ENCODE measurements around the gene ACAA1. TPM values are rescaled to one million over a fixed set of nuclear protein-coding genes. Genes with fewer than 3 reads are reported as not detected.

The ACAA1 gene
- total RNA-seq = 34.8 TPM

- Histone ChIP-seq H3K4me3 (ENCODE audit: low read length) (peak within 1 kb of the TSS; percentile 84), H3K27me3 (ENCODE audit: insufficient read depth, low read length) (no peaks in the 10 kb centered on the region), H3K9me3 (ENCODE audit: low read depth, low read length) (no peaks in the 10 kb centered on the region), H3K4me1 (ENCODE audit: insufficient read depth, low read length) (peaks cover 65% of the 10 kb centered on the region)
Measured at GRCh38 chr3:38136777-38137614, at the start of gene ACAA1. TSS of gene ACAA1 (minus strand) at chr3:38137127. CDS start at chr3:38137035, 92 bp downstream.

GRCh38 chr3:38177181-38177580 is 40.3 kb upstream of the ACAA1 start:
- no peaks in the 10 kb centered on the region for H3K27me3 ChIP-seq (ENCODE audit: insufficient read depth, low read length)
- H3K4me1 ChIP-seq (ENCODE audit: insufficient read depth, low read length) = peaks cover 13% of the 10 kb centered on the region
- no peaks in the 10 kb centered on the region for H3K9me3 ChIP-seq (ENCODE audit: low read depth, low read length)
- no peak overlapping the region for H3K4me3 ChIP-seq (ENCODE audit: low read length)

- no peak overlapping the region for H3K4me3 ChIP-seq (ENCODE audit: low read length)
- no peaks in the 10 kb centered on the region for H3K27me3 ChIP-seq (ENCODE audit: insufficient read depth, low read length)
- H3K9me3 ChIP-seq (ENCODE audit: low read depth, low read length) = no peaks in the 10 kb centered on the region
- H3K4me1 ChIP-seq (ENCODE audit: insufficient read depth, low read length) = peaks cover 22% of the 10 kb centered on the region
Measured at GRCh38 chr3:38173834-38174418, 37.0 kb upstream of the ACAA1 start.

- Histone ChIP-seq H3K27me3 (ENCODE audit: insufficient read depth, low read length) (no peaks in the 10 kb centered on the region), H3K4me1 (ENCODE audit: insufficient read depth, low read length) (peaks cover 38% of the 10 kb centered on the region), H3K9me3 (ENCODE audit: low read depth, low read length) (no peaks in the 10 kb centered on the region), H3K4me3 (ENCODE audit: low read length) (no peak overlapping the region)
Measured at GRCh38 chr3:38171622-38172021, 34.7 kb upstream of the ACAA1 start.

- Histone ChIP-seq H3K4me1 (ENCODE audit: insufficient read depth, low read length) (peaks cover 45% of the 10 kb centered on the region), H3K9me3 (ENCODE audit: low read depth, low read length) (no peaks in the 10 kb centered on the region)
Measured at GRCh38 chr3:38170722-38171121, 33.8 kb upstream of the ACAA1 start.

GRCh38 chr3:38169027-38169317 is 32.0 kb upstream of the ACAA1 start:
- peaks cover 49% of the 10 kb centered on the region for H3K4me1 ChIP-seq (ENCODE audit: insufficient read depth, low read length)
- H3K4me3 ChIP-seq (ENCODE audit: low read length) = no peak overlapping the region

More at GRCh38 chr3:38170722-38171121, 33.8 kb upstream of the ACAA1 start:
- Histone ChIP-seq H3K27me3 (ENCODE audit: insufficient read depth, low read length) (no peaks in the 10 kb centered on the region), H3K4me3 (ENCODE audit: low read length) (no peak overlapping the region)

GRCh38 chr3:38168151-38169026 is 31.5 kb upstream of the ACAA1 start:
- no peak overlapping the region for H3K4me3 ChIP-seq (ENCODE audit: low read length)

More at GRCh38 chr3:38169027-38169317, 32.0 kb upstream of the ACAA1 start:
- no peaks in the 10 kb centered on the region for H3K9me3 ChIP-seq (ENCODE audit: low read depth, low read length)
- no peaks in the 10 kb centered on the region for H3K27me3 ChIP-seq (ENCODE audit: insufficient read depth, low read length)

GRCh38 chr3:38167591-38167990 is 30.7 kb upstream of the ACAA1 start:
- Histone ChIP-seq H3K4me3 (ENCODE audit: low read length) (no peak overlapping the region), H3K4me1 (ENCODE audit: insufficient read depth, low read length) (peaks cover 42% of the 10 kb centered on the region), H3K27me3 (ENCODE audit: insufficient read depth, low read length) (no peaks in the 10 kb centered on the region), H3K9me3 (ENCODE audit: low read depth, low read length) (no peaks in the 10 kb centered on the region)

More at GRCh38 chr3:38168151-38169026, 31.5 kb upstream of the ACAA1 start:
- no peaks in the 10 kb centered on the region for H3K9me3 ChIP-seq (ENCODE audit: low read depth, low read length)
- no peaks in the 10 kb centered on the region for H3K27me3 ChIP-seq (ENCODE audit: insufficient read depth, low read length)
- peaks cover 46% of the 10 kb centered on the region for H3K4me1 ChIP-seq (ENCODE audit: insufficient read depth, low read length)

- Histone ChIP-seq H3K4me1 (ENCODE audit: insufficient read depth, low read length) (peaks cover 40% of the 10 kb centered on the region), H3K4me3 (ENCODE audit: low read length) (peak overlapping the region; percentile 68), H3K27me3 (ENCODE audit: insufficient read depth, low read length) (no peaks in the 10 kb centered on the region), H3K9me3 (ENCODE audit: low read depth, low read length) (no peaks in the 10 kb centered on the region)
Measured at GRCh38 chr3:38165722-38166387, 28.9 kb upstream of the ACAA1 start.

GRCh38 chr3:38164952-38165721 is 28.2 kb upstream of the ACAA1 start, which contains the start of gene OXSR1:
TSS of gene OXSR1 (plus strand) at chr3:38165537. CDS start at chr3:38165877, 340 bp downstream.
- Histone ChIP-seq H3K4me1 (ENCODE audit: insufficient read depth, low read length) (peaks cover 35% of the 10 kb centered on the region), H3K9me3 (ENCODE audit: low read depth, low read length) (no peaks in the 10 kb centered on the region), H3K4me3 (ENCODE audit: low read length) (peak within 1 kb of the TSS; percentile 68), H3K27me3 (ENCODE audit: insufficient read depth, low read length) (no peaks in the 10 kb centered on the region)

- H3K27me3 ChIP-seq (ENCODE audit: insufficient read depth, low read length) = no peaks in the 10 kb centered on the region
- peaks cover 32% of the 10 kb centered on the region for H3K4me1 ChIP-seq (ENCODE audit: insufficient read depth, low read length)
- peak overlapping the region; percentile 68 for H3K4me3 ChIP-seq (ENCODE audit: low read length)
- H3K9me3 ChIP-seq (ENCODE audit: low read depth, low read length) = no peaks in the 10 kb centered on the region
Measured at GRCh38 chr3:38164643-38164951, 27.7 kb upstream of the ACAA1 start.

GRCh38 chr3:38163841-38164642 is 27.1 kb upstream of the ACAA1 start:
- H3K27me3 ChIP-seq (ENCODE audit: insufficient read depth, low read length) = no peaks in the 10 kb centered on the region
- peaks cover 31% of the 10 kb centered on the region for H3K4me1 ChIP-seq (ENCODE audit: insufficient read depth, low read length)
- no peaks in the 10 kb centered on the region for H3K9me3 ChIP-seq (ENCODE audit: low read depth, low read length)
- peak overlapping the region; percentile 68 for H3K4me3 ChIP-seq (ENCODE audit: low read length)

GRCh38 chr3:38163117-38163840 is 26.4 kb upstream of the ACAA1 start:
- H3K27me3 ChIP-seq (ENCODE audit: insufficient read depth, low read length) = no peaks in the 10 kb centered on the region
- peaks cover 29% of the 10 kb centered on the region for H3K4me1 ChIP-seq (ENCODE audit: insufficient read depth, low read length)
- no peaks in the 10 kb centered on the region for H3K9me3 ChIP-seq (ENCODE audit: low read depth, low read length)
- H3K4me3 ChIP-seq (ENCODE audit: low read length) = no peak overlapping the region

Measured in mononuclear cell (primary cell).